HG03378 (cell line): ENCODE data around the gene TRABD2A.

Experiments
- ATAC-seq: cut with Tn5 transposase; IDR thresholded peaks from one replicate; pipeline ENCODE4 v1.9.1; 2021; ENCODE audit warnings: mild to moderate bottlenecking, moderate library complexity; ENCODE audit not compliant: unreplicated experiment

The TRABD2A gene

GRCh38 chr2:84904717-84905174, 23.9 kb upstream of the TRABD2A start:
- ATAC-seq: no peak

- no peak for ATAC-seq
These were observed 23.3 kb upstream of the TRABD2A start for GRCh38 chr2:84904151-84904550.

DNA sequence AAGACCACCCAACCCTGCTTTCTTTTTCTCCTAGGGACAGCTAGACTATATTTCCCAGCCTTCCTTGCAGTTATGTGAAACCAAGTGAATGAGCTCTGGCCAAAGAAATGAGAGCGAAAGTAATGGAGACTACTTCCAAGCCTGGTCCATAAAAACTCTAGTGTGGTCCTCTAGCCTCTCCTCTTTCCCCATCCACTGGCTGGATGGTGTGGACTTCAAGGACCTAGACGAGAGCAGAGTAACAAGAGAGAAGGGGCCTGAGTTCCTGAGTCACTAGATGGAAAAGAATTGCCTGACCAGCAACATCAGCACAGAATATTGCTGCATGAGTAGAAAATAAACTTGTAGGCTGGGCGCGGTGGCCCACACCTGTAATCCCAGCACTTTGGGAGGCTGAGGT, 21.6 kb upstream of the TRABD2A start:
- ATAC-seq: no peak

- no peak for ATAC-seq
These were observed 20.8 kb upstream of the TRABD2A start for GRCh38 chr2:84901593-84902120.

- no peak for ATAC-seq
These were observed 20.1 kb upstream of the TRABD2A start for GRCh38 chr2:84900971-84901370.

DNA sequence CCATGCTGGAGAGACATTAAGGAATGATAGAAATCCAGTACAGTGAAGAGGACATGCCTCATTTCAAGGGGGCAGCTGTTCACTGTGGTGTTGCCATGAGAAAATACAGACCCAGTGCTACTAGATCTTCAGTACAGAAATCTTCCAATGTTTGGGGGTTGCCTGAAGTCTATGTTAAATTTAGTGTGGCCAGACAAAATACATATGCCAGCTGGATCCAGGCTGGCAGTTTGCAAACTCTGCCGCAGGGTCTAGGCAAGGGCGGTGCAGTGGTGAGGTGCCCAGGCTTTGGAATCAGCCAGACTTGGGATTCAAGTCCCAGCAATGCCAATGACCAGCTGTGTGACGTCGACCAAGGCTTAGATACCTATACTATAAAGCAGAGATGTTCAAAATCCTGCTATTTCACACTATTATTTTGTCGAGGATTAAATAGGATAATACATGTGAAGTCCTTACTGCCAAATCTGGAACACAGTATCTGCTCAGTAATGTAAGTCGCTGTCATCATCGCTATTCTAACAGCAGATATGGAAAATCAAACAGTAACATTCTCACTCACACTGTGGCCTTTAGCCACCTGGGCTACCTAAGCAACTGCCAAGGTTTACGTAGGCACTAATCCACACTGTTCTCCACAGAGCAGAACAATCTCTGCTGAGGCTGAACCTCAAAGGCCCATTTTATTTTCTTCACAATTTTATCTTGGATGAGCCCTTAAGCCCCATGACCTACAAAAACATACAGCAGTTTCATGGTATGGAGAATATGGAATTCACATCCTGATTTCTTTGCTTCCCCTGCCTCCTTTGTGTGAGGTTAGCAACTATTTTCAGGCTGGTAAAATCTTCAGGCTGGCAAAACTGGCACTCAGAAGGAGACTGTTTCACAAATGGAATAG, 18.7 kb upstream of the TRABD2A start:
- ATAC-seq: no peak

DNA sequence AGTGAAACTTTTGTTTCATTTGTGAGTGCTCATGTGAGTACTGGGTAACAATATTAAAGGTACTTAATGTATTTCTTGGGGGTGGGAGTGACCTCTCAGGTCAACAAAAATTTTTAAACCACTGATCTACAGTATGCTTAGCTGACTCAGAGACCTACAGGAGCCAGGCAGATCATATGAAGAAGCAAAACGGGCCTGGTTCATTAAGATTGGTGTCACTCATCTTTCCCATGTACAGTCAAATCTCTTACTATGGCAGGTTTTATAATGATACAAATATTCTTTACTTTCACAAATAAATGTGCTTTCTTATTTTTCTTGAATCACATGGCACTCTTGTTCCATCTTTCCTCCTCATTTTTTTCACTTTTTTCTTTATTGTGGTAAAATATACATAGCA, 16.9 kb upstream of the TRABD2A start:
- no peak for ATAC-seq

DNA sequence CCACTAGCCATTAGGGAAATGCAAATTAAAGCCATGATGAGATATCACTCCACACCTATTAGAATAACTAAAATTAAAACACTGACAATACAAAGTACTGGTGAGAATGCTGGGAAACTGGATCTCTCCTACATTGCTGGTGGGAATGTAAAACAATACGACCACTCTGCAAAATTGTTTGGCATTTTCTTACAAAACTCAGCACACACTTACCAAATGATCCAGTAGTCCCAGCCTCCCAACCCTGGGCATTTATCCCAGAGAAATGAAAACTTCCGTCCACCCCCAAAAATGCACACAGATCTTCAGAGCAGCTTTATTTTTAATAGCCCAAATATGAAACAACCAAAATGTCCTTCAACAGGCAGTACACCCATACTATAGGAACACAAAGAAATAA, 15.7 kb upstream of the TRABD2A start:
- ATAC-seq: no peak

GRCh38 chr2:84894758-84895520, 14.1 kb upstream of the TRABD2A start:
- no peak for ATAC-seq

GRCh38 chr2:84894131-84894586, 13.3 kb upstream of the TRABD2A start:
- no peak for ATAC-seq

GRCh38 chr2:84891355-84892010, 10.6 kb upstream of the TRABD2A start:
- no peak for ATAC-seq

DNA sequence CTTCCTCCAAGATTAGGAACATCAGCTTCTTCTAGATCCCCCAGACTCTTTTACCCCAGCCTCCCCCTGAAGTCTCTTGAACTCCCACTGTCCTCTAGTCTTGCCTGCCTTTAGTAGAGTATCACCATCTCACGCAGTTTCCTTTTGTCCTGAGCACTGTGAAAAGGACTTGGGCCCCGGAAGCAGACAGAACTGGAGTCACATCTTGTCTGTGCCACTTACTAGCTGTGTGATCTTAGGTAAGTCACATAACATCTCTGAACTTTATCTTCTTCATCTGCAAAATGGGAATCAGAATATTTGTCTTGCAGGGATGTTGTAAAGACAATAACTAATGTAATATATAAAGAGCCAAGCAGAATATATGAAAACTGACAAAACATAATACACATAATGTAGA, 8.4 kb upstream of the TRABD2A start:
- ATAC-seq: no peak

GRCh38 chr2:84888401-84889276, 7.8 kb upstream of the TRABD2A start:
- ATAC-seq: peak; percentile 98

- ATAC-seq: no peak
These were observed 5.9 kb upstream of the TRABD2A start for GRCh38 chr2:84886791-84887190.

- ATAC-seq: no peak
These were observed 4.2 kb upstream of the TRABD2A start for GRCh38 chr2:84885111-84885510.

GRCh38 chr2:84884449-84884848, 3.6 kb upstream of the TRABD2A start:
- ATAC-seq: no peak

- no peak for ATAC-seq
These were observed 2.1 kb upstream of the TRABD2A start for GRCh38 chr2:84882775-84883550.

DNA sequence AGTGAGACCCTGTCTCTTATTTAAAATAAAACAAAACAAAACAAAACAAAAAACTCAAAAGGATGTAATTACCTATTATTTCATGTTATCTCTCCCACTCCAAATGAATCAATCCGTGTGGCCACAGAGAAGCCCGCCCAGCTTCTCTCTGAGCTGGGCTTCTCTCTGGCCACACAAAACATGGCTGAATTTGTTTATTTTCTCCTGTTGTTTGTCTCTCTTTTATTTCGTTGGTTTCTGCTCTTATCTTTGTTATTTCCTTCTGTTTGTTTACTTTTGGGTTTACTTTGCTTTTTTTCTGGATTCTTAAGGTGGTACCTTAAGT, 1.5 kb upstream of the TRABD2A start:
- ATAC-seq: peak; percentile 3

- ATAC-seq: peak; percentile 70
These were observed 913 bp upstream of the TRABD2A start for GRCh38 chr2:84881581-84882413.
